SK-N-SH treated with all-trans-retinoic acid at 6 μM for 48 hours (cell line): Measurements from ENCODE around the gene YJEFN3.
A peak's percentile ranks its signal among the peaks of the same experiment; 100 is the strongest.

Experiments
- ATAC-seq: fragments of 200-7000 bp; cut with Tn5 transposase; 3 replicates; pipeline ENCODE4 v1.9.1; 2020; ENCODE audit warnings: mild to moderate bottlenecking, moderate library complexity
- ARNTL ChIP-seq: fragments of 450-650 bp; formaldehyde crosslinking; IDR thresholded peaks from 2 replicates; pipeline ENCODE4 v1.5.0; 2020; ENCODE audit warnings: low read depth, mild to moderate bottlenecking, moderate library complexity, borderline replicate concordance
- BACH2 ChIP-seq: fragments of 250-450 bp; sonication (Bioruptor Pico); IDR thresholded peaks from 2 replicates; pipeline ENCODE4 v1.9.0; 2021; ENCODE audit warnings: mild to moderate bottlenecking, borderline replicate concordance
- CSDC2 ChIP-seq: fragments of 250-450 bp; sonication (Bioruptor Pico); IDR thresholded peaks from 2 replicates; pipeline ENCODE4 v1.5.0; 2020; ENCODE audit warnings: mild to moderate bottlenecking, moderate library complexity
- CSRNP3 ChIP-seq: fragments of 250-450 bp; sonication (Bioruptor Pico); IDR thresholded peaks from 2 replicates; pipeline ENCODE4 v1.5.1; 2021; ENCODE audit warnings: mild to moderate bottlenecking, moderate library complexity
- ESRRG ChIP-seq: fragments of 250-450 bp; sonication (Bioruptor Pico); IDR thresholded peaks from 2 replicates; pipeline ENCODE4 v1.6.1; 2021; ENCODE audit warnings: mild to moderate bottlenecking
- GLIS3 ChIP-seq: fragments of 250-450 bp; sonication (Bioruptor Pico); IDR thresholded peaks from 2 replicates; pipeline ENCODE4 v1.5.0; 2020; ENCODE audit warnings: mild to moderate bottlenecking, moderate library complexity
- ISL1 ChIP-seq: fragments of 250-450 bp; sonication (Bioruptor Pico); IDR thresholded peaks from 2 replicates; pipeline ENCODE4 v2.1.2; 2022; ENCODE audit warnings: mild to moderate bottlenecking, moderate library complexity
- OSR1 ChIP-seq: fragments of 250-450 bp; sonication (Bioruptor Pico); IDR thresholded peaks from 2 replicates; pipeline ENCODE4 v1.8.0; 2022; ENCODE audit warnings: moderate library complexity, mild to moderate bottlenecking, inconsistent platforms
- PPARA ChIP-seq: fragments of 250-450 bp; sonication (Bioruptor Pico); IDR thresholded peaks from 2 replicates; pipeline ENCODE4 v1.5.0; 2020; ENCODE audit warnings: mild to moderate bottlenecking, borderline replicate concordance
- RARB ChIP-seq: fragments of 250-450 bp; sonication (Bioruptor Pico); IDR thresholded peaks from 2 replicates; pipeline ENCODE4 v1.8.0; 2021; ENCODE audit warnings: mild to moderate bottlenecking, moderate library complexity
- SNAI2 ChIP-seq: fragments of 250-450 bp; sonication (Bioruptor Pico); IDR thresholded peaks from 2 replicates; pipeline ENCODE4 v1.5.0; 2020; ENCODE audit warnings: mild to moderate bottlenecking, moderate library complexity
- TCF4 ChIP-seq: fragments of 250-450 bp; sonication (Bioruptor Pico); IDR thresholded peaks from 2 replicates; pipeline ENCODE4 v1.8.0; 2021; ENCODE audit warnings: mild to moderate bottlenecking, moderate library complexity, borderline replicate concordance
- TOX ChIP-seq: fragments of 250-450 bp; sonication (Bioruptor Pico); IDR thresholded peaks from 2 replicates; pipeline ENCODE4 v1.8.0; 2021; ENCODE audit warnings: mild to moderate bottlenecking, moderate library complexity, borderline replicate concordance
- TSHZ2 ChIP-seq: fragments of 250-450 bp; sonication (Bioruptor Pico); IDR thresholded peaks from 2 replicates; pipeline ENCODE4 v1.5.0; 2020; ENCODE audit warnings: mild to moderate bottlenecking, moderate library complexity
- ZFP3 ChIP-seq: fragments of 250-450 bp; sonication (Bioruptor Pico); IDR thresholded peaks from 2 replicates; pipeline ENCODE4 v1.5.0; 2020; ENCODE audit warnings: mild to moderate bottlenecking, moderate library complexity
- ZFP30 ChIP-seq: fragments of 450-650 bp; formaldehyde crosslinking; IDR thresholded peaks from 2 replicates; pipeline ENCODE4 v1.5.0; 2022; ENCODE audit warnings: mild to moderate bottlenecking, moderate library complexity
- ZNF565 ChIP-seq: fragments of 450-650 bp; formaldehyde crosslinking; conservative IDR thresholded peaks from 2 replicates; pipeline ENCODE4 v1.5.0; 2020; ENCODE audit warnings: low read depth, mild to moderate bottlenecking, moderate library complexity
- ZNF70 ChIP-seq: fragments of 450-650 bp; formaldehyde crosslinking; IDR thresholded peaks from 2 replicates; pipeline ENCODE4 v1.5.0; 2020; ENCODE audit warnings: mild to moderate bottlenecking, moderate library complexity
- ZNF8 ChIP-seq: fragments of 450-650 bp; formaldehyde crosslinking; IDR thresholded peaks from 2 replicates; pipeline ENCODE4 v1.5.0; 2020; ENCODE audit warnings: mild to moderate bottlenecking, moderate library complexity
- TF ChIP-seq, protein P1 (sequence below): fragments of 250-450 bp; sonication (Bioruptor Pico); IDR thresholded peaks from 2 replicates; pipeline ENCODE4 v1.8.0; 2020; ENCODE audit warnings: mild to moderate bottlenecking, moderate library complexity, borderline replicate concordance
- TF ChIP-seq, protein P2 (sequence below): fragments of 250-450 bp; sonication (Bioruptor Pico); IDR thresholded peaks from 2 replicates; pipeline ENCODE4 v1.5.1; 2020; ENCODE audit warnings: low read depth, mild to moderate bottlenecking, moderate library complexity

Gene YJEFN3, protein sequence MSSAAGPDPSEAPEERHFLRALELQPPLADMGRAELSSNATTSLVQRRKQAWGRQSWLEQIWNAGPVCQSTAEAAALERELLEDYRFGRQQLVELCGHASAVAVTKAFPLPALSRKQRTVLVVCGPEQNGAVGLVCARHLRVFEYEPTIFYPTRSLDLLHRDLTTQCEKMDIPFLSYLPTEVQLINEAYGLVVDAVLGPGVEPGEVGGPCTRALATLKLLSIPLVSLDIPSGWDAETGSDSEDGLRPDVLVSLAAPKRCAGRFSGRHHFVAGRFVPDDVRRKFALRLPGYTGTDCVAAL

GRCh38 chr19:19528721-19529490, at the start of gene YJEFN3:
TSS of gene YJEFN3 (plus strand) at chr19:19528911. CDS start at chr19:19528933, 22 bp downstream.
- peak; percentile 20 for ATAC-seq
- TF ChIP-seq GLIS3 (CRISPR knock-in tag) (peak; percentile 29; the same call in 1 of the 2 replicates), PPARA (no peak), ZNF565 (CRISPR knock-in tag) (0 out of 2 replicates have a peak, but pooled peaks have one; percentile 16)

GRCh38 chr19:19480688-19481087, 48.0 kb upstream of the YJEFN3 start:
- TF ChIP-seq TCF4 (CRISPR knock-in tag) (no peak), ZFP30 (no peak), ESRRG (CRISPR knock-in tag) (no peak), ZNF565 (CRISPR knock-in tag) (no peak), GLIS3 (CRISPR knock-in tag) (no peak), OSR1 (CRISPR knock-in tag) (no peak), BACH2 (no peak), ISL1 (CRISPR knock-in tag) (no peak), ARNTL (CRISPR knock-in tag) (no peak), CSRNP3 (CRISPR knock-in tag) (no peak), PPARA (no peak), SNAI2 (CRISPR knock-in tag) (no peak), TOX (CRISPR knock-in tag) (no peak)
- TF ChIP-seq, protein P1, sequence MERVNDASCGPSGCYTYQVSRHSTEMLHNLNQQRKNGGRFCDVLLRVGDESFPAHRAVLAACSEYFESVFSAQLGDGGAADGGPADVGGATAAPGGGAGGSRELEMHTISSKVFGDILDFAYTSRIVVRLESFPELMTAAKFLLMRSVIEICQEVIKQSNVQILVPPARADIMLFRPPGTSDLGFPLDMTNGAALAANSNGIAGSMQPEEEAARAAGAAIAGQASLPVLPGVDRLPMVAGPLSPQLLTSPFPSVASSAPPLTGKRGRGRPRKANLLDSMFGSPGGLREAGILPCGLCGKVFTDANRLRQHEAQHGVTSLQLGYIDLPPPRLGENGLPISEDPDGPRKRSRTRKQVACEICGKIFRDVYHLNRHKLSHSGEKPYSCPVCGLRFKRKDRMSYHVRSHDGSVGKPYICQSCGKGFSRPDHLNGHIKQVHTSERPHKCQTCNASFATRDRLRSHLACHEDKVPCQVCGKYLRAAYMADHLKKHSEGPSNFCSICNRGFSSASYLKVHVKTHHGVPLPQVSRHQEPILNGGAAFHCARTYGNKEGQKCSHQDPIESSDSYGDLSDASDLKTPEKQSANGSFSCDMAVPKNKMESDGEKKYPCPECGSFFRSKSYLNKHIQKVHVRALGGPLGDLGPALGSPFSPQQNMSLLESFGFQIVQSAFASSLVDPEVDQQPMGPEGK (CRISPR knock-in tag): no peak
- TF ChIP-seq, protein P2, sequence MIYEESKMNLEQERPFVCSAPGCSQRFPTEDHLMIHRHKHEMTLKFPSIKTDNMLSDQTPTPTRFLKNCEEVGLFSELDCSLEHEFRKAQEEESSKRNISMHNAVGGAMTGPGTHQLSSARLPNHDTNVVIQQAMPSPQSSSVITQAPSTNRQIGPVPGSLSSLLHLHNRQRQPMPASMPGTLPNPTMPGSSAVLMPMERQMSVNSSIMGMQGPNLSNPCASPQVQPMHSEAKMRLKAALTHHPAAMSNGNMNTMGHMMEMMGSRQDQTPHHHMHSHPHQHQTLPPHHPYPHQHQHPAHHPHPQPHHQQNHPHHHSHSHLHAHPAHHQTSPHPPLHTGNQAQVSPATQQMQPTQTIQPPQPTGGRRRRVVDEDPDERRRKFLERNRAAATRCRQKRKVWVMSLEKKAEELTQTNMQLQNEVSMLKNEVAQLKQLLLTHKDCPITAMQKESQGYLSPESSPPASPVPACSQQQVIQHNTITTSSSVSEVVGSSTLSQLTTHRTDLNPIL (CRISPR knock-in tag): no peak
- no peak for ATAC-seq

DNA sequence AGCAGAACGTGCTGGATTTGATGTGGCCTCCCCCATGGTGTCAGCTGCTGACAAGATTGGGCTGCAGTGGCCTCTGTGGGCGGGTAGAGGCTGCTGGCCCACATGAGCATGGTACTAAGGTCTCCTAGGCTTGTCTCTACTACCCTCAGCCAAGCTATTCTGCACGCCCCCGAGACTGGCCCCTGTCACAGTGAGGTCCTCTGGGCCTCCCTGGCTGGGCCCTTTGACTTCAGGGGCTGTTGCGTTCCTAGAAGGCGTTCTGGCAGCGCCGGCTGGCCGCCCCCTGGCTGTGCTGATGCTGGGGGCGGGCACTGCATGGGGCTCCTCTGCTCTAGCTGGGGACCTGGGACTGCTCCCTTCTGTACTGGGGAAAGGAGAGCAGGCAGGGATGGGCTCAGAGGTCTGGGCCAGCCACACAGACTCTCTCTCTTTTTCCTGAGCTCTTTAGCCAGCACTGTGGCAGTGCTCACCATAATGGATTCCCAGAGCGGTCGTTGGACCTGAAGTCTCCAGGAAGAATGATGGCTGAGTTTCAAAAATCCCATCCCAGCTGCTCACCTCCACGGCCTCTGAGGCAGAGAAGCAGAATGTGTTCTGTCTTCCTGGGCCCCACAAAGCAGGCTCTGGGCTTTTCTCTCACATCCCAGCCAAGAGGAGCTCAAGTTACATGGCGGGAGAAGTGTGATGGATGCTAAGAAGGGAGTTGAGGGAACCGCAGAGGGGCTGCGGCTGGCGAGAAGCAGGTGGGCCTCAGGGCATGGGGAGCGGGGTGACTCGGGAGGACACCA, 45.7 kb upstream of the YJEFN3 start:
- ATAC-seq: no peak
- TF ChIP-seq CSDC2 (CRISPR knock-in tag) (no peak), OSR1 (CRISPR knock-in tag) (no peak)

DNA sequence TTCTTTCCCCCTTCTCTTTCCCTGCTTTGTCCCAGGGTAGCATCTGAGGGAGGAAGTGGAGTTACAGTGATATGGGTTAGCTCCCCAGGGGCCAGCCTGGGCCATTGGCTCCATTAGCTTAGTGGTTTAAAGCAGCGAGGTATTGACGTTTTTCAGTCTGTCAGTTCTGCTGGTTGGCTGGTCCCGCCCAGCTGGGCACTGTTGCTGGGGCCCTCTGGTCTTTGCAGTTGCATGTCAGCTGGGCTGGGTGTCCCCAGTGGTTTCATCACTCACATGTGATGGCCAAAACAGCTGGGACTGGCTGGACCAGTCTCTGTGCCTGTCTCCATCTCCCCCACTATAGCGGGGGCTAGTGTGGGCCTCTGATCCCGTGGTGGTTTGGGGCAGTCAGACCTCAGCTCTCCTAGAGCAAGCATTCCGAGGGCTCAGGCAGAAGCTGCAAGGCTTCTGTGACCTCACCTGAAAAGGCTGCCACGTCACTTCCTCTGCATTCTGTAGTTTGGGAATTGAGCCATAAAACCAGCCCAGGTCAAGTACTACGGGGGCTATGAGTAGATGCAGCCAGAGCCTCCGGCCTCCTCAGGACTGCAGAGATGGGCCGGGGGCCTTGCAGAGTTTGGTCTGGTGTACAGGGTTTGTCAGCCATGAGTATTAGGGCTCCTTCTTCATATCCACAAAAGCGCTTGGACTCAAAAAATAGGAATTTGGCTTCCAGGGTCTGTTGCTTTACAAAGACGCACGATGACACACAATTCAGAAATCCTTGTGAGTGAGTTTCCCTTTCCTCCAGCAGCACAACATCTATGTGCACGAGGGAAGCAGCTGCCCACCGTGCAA, 43.3 kb upstream of the YJEFN3 start:
- ATAC-seq: no peak
- TF ChIP-seq TCF4 (CRISPR knock-in tag): no peak

DNA sequence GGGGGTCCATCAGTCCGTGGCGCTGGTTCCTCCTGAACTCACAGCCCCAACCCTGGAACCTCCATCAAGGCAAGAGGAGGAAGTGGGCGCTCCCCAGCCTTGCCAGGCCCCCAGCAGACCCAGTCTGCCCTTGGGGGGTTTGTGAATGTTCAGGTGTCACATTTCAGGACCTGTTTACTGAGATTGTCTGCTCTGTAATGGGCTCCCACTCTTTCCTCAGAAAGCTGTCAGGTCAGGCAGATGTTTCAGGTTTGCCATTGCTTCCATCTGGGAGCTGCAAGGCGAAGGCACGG, 42.8 kb upstream of the YJEFN3 start:
- no peak for ATAC-seq
- TF ChIP-seq ISL1 (CRISPR knock-in tag) (no peak), ZNF8 (CRISPR knock-in tag) (no peak), CSDC2 (CRISPR knock-in tag) (no peak), ZNF565 (CRISPR knock-in tag) (no peak), OSR1 (CRISPR knock-in tag) (no peak), BACH2 (no peak), ESRRG (CRISPR knock-in tag) (no peak), CSRNP3 (CRISPR knock-in tag) (no peak), PPARA (no peak), RARB (CRISPR knock-in tag) (no peak), TOX (CRISPR knock-in tag) (no peak), SNAI2 (CRISPR knock-in tag) (no peak), ZNF70 (no peak), ZFP3 (CRISPR knock-in tag) (no peak), TSHZ2 (CRISPR knock-in tag) (no peak)
